ENCODE data around the gene PRKCZ.

DNA sequence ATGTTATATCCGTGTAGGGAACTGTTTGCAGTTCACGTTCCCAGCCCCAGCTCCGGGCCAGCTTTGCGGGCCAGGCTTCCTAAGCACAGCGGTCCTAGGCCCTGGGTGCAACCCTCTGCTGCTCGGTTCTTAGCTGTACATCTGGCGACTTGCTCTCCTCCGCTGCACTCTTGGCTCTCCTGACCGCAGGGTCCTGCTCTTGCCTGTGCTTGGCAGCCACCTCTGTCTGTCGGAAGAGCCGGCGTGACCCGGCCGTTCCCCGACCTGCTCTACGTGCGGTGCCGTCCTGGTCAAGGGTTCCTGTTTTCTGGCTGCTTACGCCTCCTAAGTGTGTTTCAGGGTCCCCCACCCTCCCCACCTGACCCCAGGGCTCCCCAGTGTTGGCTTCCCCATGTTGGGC is 107.6 kb downstream of the PRKCZ start:
- TF ChIP-seq, protein P1, sequence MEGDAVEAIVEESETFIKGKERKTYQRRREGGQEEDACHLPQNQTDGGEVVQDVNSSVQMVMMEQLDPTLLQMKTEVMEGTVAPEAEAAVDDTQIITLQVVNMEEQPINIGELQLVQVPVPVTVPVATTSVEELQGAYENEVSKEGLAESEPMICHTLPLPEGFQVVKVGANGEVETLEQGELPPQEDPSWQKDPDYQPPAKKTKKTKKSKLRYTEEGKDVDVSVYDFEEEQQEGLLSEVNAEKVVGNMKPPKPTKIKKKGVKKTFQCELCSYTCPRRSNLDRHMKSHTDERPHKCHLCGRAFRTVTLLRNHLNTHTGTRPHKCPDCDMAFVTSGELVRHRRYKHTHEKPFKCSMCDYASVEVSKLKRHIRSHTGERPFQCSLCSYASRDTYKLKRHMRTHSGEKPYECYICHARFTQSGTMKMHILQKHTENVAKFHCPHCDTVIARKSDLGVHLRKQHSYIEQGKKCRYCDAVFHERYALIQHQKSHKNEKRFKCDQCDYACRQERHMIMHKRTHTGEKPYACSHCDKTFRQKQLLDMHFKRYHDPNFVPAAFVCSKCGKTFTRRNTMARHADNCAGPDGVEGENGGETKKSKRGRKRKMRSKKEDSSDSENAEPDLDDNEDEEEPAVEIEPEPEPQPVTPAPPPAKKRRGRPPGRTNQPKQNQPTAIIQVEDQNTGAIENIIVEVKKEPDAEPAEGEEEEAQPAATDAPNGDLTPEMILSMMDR (IDR thresholded peaks at IDR 0.05) = no peak
- TF ChIP-seq POLR2A (IDR thresholded peaks at IDR 0.05) = no peak
